GM18507 (cell line): Measurements from ENCODE around the gene MAN2A2.
A peak's percentile ranks its signal among the peaks of the same experiment; 100 is the strongest.
"Not testable (repeated sequence)": the region's sequence is repeated elsewhere in the genome, so short reads cannot be mapped to it uniquely, and the experiment has no call there.

ENCODE experiments used
- DNase-seq: peaks from one replicate; pipeline ENCODE4 v3.0.0; 2011; ENCODE audit warnings: low read depth; ENCODE audit not compliant: insufficient read length; ENCODE audit errors: extremely low spot score
- FAIRE-seq: peaks from 2 replicates; lab custom pipeline; 2011; peaks lifted over from hg19 to GRCh38; lab: Jason Lieb, UNC

The MAN2A2 gene

GRCh38 chr15:90897131-90897655 is 5.9 kb upstream of the MAN2A2 start:
- FAIRE-seq (peak; percentile 60), DNase-seq (peak; percentile 50)

- DNase-seq (no peak), FAIRE-seq (no peak)
These were observed 1.7 kb upstream of the MAN2A2 start for GRCh38 chr15:90901175-90902039.

GRCh38 chr15:90902040-90902839 is 862 bp upstream of the MAN2A2 start:
- DNase-seq (peak; percentile 86), FAIRE-seq (peak; percentile 74)

GRCh38 chr15:90903733-90904536 is 833 bp downstream of the MAN2A2 start:
- DNase-seq, result no peak
- no peak for FAIRE-seq

- DNase-seq (no peak), FAIRE-seq (no peak)
These were observed 1.6 kb downstream of the MAN2A2 start for GRCh38 chr15:90904746-90905145.

- no peak for DNase-seq
- FAIRE-seq, result no peak
These were observed 2.4 kb downstream of the MAN2A2 start for GRCh38 chr15:90905306-90906180.

- DNase-seq (no peak), FAIRE-seq (no peak)
These were observed 3.2 kb downstream of the MAN2A2 start for GRCh38 chr15:90906181-90906849.

GRCh38 chr15:90907051-90907660 is 4.1 kb downstream of the MAN2A2 start:
- FAIRE-seq, result no peak
- DNase-seq, result no peak

GRCh38 chr15:90907838-90908507 is 4.9 kb downstream of the MAN2A2 start:
- DNase-seq (no peak), FAIRE-seq (no peak)

- not testable (repeated sequence) for FAIRE-seq, DNase-seq
These were observed 6.3 kb downstream of the MAN2A2 start for GRCh38 chr15:90909449-90909848.

- DNase-seq (no peak), FAIRE-seq (no peak)
These were observed 6.9 kb downstream of the MAN2A2 start for GRCh38 chr15:90909976-90910375.

GRCh38 chr15:90910441-90911301 is 7.6 kb downstream of the MAN2A2 start:
- FAIRE-seq, result no peak
- DNase-seq, result no peak

GRCh38 chr15:90911302-90911623 is 8.2 kb downstream of the MAN2A2 start:
- FAIRE-seq (no peak), DNase-seq (no peak)

- FAIRE-seq, result no peak
- no peak for DNase-seq
These were observed 9.0 kb downstream of the MAN2A2 start for GRCh38 chr15:90911906-90912769.

- no peak for DNase-seq
- no peak for FAIRE-seq
These were observed 9.6 kb downstream of the MAN2A2 start for GRCh38 chr15:90912770-90913075.

GRCh38 chr15:90913398-90913944 is 10.4 kb downstream of the MAN2A2 start:
- DNase-seq, result no peak
- FAIRE-seq, result no peak
